K562 (cell line): ENCODE data around the gene YPEL2. TPM values are rescaled to one million over a fixed set of nuclear protein-coding genes. Genes with fewer than 3 reads are reported as not detected.

ENCODE experiments used
- ATAC-seq: fragments of 200-7000 bp; cut with Tn5 transposase; 3 replicates; pipeline ENCODE4 v1.9.1; 2020; ENCODE audit warnings: moderate library complexity
- BruUV-seq: library from RNA; stranded (reverse); fragments of 400-500 nt; replicated peaks from 2 replicates; lab custom pipeline; 2021; lab: Mats Ljungman, UMichigan
- CTCF ChIA-PET: fragments of 300-600 bp; formaldehyde crosslinking; extraction: SDS; loops from one replicate; lab custom pipeline; 2021; ENCODE audit warnings: low intra/inter-chr PET ratio; lab: Yijun Ruan, JAX
- POLR2A ChIA-PET: fragments of 300-600, 350-650 bp; sonication (Branson Sonifier 250); formaldehyde crosslinking; extraction: SDS; loops from one replicate; lab custom pipeline; 2021; ENCODE audit warnings: antibody characterized with exemption, inconsistent platforms; lab: Yijun Ruan, JAX
- DNase-seq, 4 experiments: peaks; one replicate each; pipeline versions ENCODE4 v3.0.0 to v3.0.0-alpha.2; 2011 to 2018; ENCODE audit warnings: low spot score in 3 of 4, mixed read lengths in 3 of 4; ENCODE audit errors: extremely low read depth in 1 of 4
- FAIRE-seq: peaks from 2 replicates; lab custom pipeline; 2011; peaks lifted over from hg19 to GRCh38; lab: Jason Lieb, UNC
- H2AFZ ChIP-seq: 2 replicates; pipeline ENCODE4 v1.6.0; 2011; ENCODE audit warnings: low read depth, low read length, control low read depth, inconsistent platforms
- H3K27ac ChIP-seq: fragments of 200-600 bp; 3 replicates; pipeline ENCODE4 v1.8.0; 2011; ENCODE audit warnings: low read depth, mild to moderate bottlenecking, control low read depth, inconsistent platforms, low read length, moderate library complexity, mixed read lengths; ENCODE audit errors: extremely low read depth
- H3K27me3 ChIP-seq, 2 experiments: fragments of 300-600 bp in 1 of 2; 2 replicates in 1 of 2; 3 replicates in 1 of 2; pipeline versions ENCODE4 v1.6.0 to v1.8.0; 2011; ENCODE audit warnings: inconsistent platforms in 2 of 2, low read length in 2 of 2, mild to moderate bottlenecking in 1 of 2, mixed read lengths in 1 of 2, moderate library complexity in 1 of 2; ENCODE audit not compliant: control insufficient read depth in 2 of 2, insufficient read depth in 2 of 2
- H3K36me3 ChIP-seq: fragments of 300-600 bp; 3 replicates; pipeline ENCODE4 v1.8.0; 2011; ENCODE audit warnings: mild to moderate bottlenecking, low read length, inconsistent platforms; ENCODE audit not compliant: control insufficient read depth, insufficient read depth
- H3K4me1 ChIP-seq, 2 experiments: fragments of 200-600 bp in 1 of 2; replicated peaks in 1 of 2; 2 replicates in 1 of 2; 3 replicates in 1 of 2; pipeline versions ENCODE4 v1.5.1 to v1.8.0; 2011; ENCODE audit warnings: inconsistent platforms in 2 of 2, low read length in 2 of 2, mild to moderate bottlenecking in 1 of 2, mixed read lengths in 1 of 2, moderate library complexity in 1 of 2; ENCODE audit not compliant: control insufficient read depth in 2 of 2, insufficient read depth in 2 of 2
- H3K4me2 ChIP-seq: 2 replicates; pipeline ENCODE4 v1.6.1; 2011; ENCODE audit warnings: low read length, control low read depth, inconsistent platforms, mixed read lengths; ENCODE audit not compliant: insufficient read depth
- H3K4me3 ChIP-seq: fragments of 200-600 bp; sonication (generic), shearing (Covaris generic); 2 replicates; pipeline ENCODE4 v1.5.1; 2016; ENCODE audit warnings: control low read depth, inconsistent platforms
- H3K79me2 ChIP-seq: fragments of 200-600 bp; 3 replicates; pipeline ENCODE4 v1.8.0; 2011; ENCODE audit warnings: low read length, inconsistent platforms; ENCODE audit not compliant: control insufficient read depth, insufficient read depth
- H3K9ac ChIP-seq, 2 experiments: 2 replicates each; pipeline versions ENCODE4 v1.6.0 to v1.6.1; 2011; ENCODE audit warnings: low read depth in 2 of 2, low read length in 2 of 2, control low read depth in 1 of 2, inconsistent platforms in 1 of 2, mild to moderate bottlenecking in 1 of 2, mixed read lengths in 1 of 2; ENCODE audit not compliant: insufficient read depth in 1 of 2
- H3K9me1 ChIP-seq: one replicate; pipeline ENCODE4 v1.6.0; 2011; ENCODE audit warnings: inconsistent platforms, mild to moderate bottlenecking, low read length, moderate library complexity; ENCODE audit not compliant: control insufficient read depth, insufficient read depth
- H3K9me3 ChIP-seq: replicated peaks from 2 replicates; pipeline ENCODE4 v1.5.1; 2011; ENCODE audit warnings: low read depth, low read length, inconsistent platforms; ENCODE audit not compliant: control insufficient read depth, insufficient read depth
- H4K20me1 ChIP-seq: replicated peaks from 2 replicates; pipeline ENCODE4 v1.6.1; 2011; ENCODE audit warnings: low read length, inconsistent platforms, mixed read lengths; ENCODE audit not compliant: control insufficient read depth, insufficient read depth
- CEBPB ChIP-seq: fragments of 450-650 bp; IDR thresholded peaks from 2 replicates; pipeline ENCODE4 v1.6.1; 2016; ENCODE audit warnings: missing genetic modification characterization, missing compliant biosample characterization
- CEBPG ChIP-seq, 3 experiments: fragments of 200-800 bp in 1 of 3; sonication (Bioruptor generic) in 1 of 3; sonication (generic) in 1 of 3; formaldehyde crosslinking in 1 of 3; IDR thresholded peaks in 2 of 3; conservative IDR thresholded peaks in 1 of 3; 2 replicates each; pipeline versions ENCODE4 v1.6.1 to v1.8.0; 2016 to 2022; ENCODE audit warnings: missing compliant biosample characterization in 2 of 3, missing genetic modification characterization in 2 of 3, mild to moderate bottlenecking in 1 of 3, missing genetic modification reagents in 1 of 3
- DPF2 ChIP-seq: fragments of 450-650 bp; IDR thresholded peaks from 2 replicates; pipeline ENCODE4 v1.6.1; 2016
- ELK3 ChIP-seq: fragments of 450-650 bp; formaldehyde crosslinking; IDR thresholded peaks from 2 replicates; pipeline ENCODE4 v1.4.0; 2020; ENCODE audit warnings: mild to moderate bottlenecking
- JUND ChIP-seq, 2 experiments: IDR thresholded peaks; 2 replicates in 1 of 2; 3 replicates in 1 of 2; pipeline ENCODE4 v1.6.1; 2011; ENCODE audit warnings: borderline replicate concordance in 2 of 2, low read depth in 2 of 2, low read length in 2 of 2, improper control_type of control experiment in 1 of 2, missing biosample characterization in 1 of 2, missing genetic modification characterization in 1 of 2, missing genetic modification reagents in 1 of 2
- MAFG ChIP-seq: fragments of 450-650 bp; conservative IDR thresholded peaks from 2 replicates; pipeline ENCODE4 v1.6.1; 2016; ENCODE audit warnings: missing genetic modification characterization, missing compliant biosample characterization
- MAX ChIP-seq: sonication (generic); formaldehyde crosslinking; IDR thresholded peaks from 2 replicates; pipeline ENCODE4 v1.9.0; 2022; ENCODE audit warnings: mild to moderate bottlenecking, missing genetic modification reagents
- WGBS: fragments of 100-300 bp; shearing (Covaris generic); methylation state at CpG from one replicate; pipeline ENCODE4 v1.1.6; 2016; ENCODE audit warnings: low coverage, mixed read lengths; ENCODE audit not compliant: insufficient coverage; ENCODE audit errors: missing lambda C conversion rate; 5-methylcytosine and 5-hydroxymethylcytosine counted together
- in situ Hi-C: fragments of 300-500 bp; cut with MboI; formaldehyde crosslinking; loops from 4 replicates; pipeline ENCODE4 v1.15.0; 2018; ENCODE audit warnings: inconsistent platforms, mixed read lengths
- intact Hi-C: fragments of 100-400 bp; cut with micrococcal nuclease; formaldehyde crosslinking; loops from 2 replicates; pipeline ENCODE4 v1.14.2; 2022
- polyA plus RNA-seq, 8 experiments: library from polyadenylated mRNA; depleted of rRNA in 4 of 8; stranded (reverse) in 5 of 8; unstranded in 3 of 8; fragments of >200 nt; fragmentation: Nextera tagmentation in 2 of 8; fragmentation: Illumina TruSeq in 1 of 8; extraction: Ambion mirVana in 2 of 8; extraction: Trizol in 1 of 8; gene quantifications; 2 replicates each; pipeline versions ENCODE4 v1.2.1 to v1.2.3, GENCODE V29; 2011 to 2014; ENCODE audit warnings: inconsistent platforms in 1 of 8, missing spikeins in 1 of 8
- total RNA-seq, 7 experiments: library from RNA; depleted of rRNA in 6 of 7; stranded (reverse); fragments of >200 nt in 6 of 7; fragmentation: Illumina TruSeq in 2 of 7; extraction: Trizol in 2 of 7; gene quantifications; 2 replicates each; pipeline versions ENCODE4 v1.2.1 to v1.2.3, GENCODE V29; 2011 to 2021; ENCODE audit warnings: low replicate concordance in 1 of 7

YPEL2 gene
- total and polyA plus RNA-seq, 9 of the 15 experiments (the other 6 are each of a cell fraction or from before 2014, with no cell fraction given) = 0.11 to 2.4 (median 0.47) TPM

GRCh38 chr17:59415397-59415796, 83.9 kb downstream of the YPEL2 start:
- Histone ChIP-seq H3K9me3 (no peaks in the 10 kb centered on the region), H3K9me1 (no peaks in the 10 kb centered on the region), H3K9ac (no peak overlapping the region), H4K20me1 (no peaks in the 10 kb centered on the region), H3K27ac (no peak overlapping the region), H3K4me1 (peaks cover 0 to 11% of the 10 kb centered on the region in 2 experiments; a peak in 2 of 5 replicates), H3K27me3 (peaks cover 16 to 45% of the 10 kb centered on the region in 2 experiments; a peak in 4 of 5 replicates), H3K4me3 (no peak overlapping the region), H2AFZ (peak overlapping the region; percentile 22; the same call in 1 of the 2 replicates), H3K36me3 (no peaks in the 10 kb centered on the region), H3K4me2 (peak overlapping the region; percentile 40; the same call in 1 of the 2 replicates), H3K79me2 (no peaks in the 10 kb centered on the region)
- FAIRE-seq (peak; percentile 32), ATAC-seq (peak; percentile 64; the same call in 2 of the 3 replicates), DNase-seq (peak in 1 of 4 experiments; percentile 16)
- in situ Hi-C loops (no loop called here), intact Hi-C loops (no loop called here)
- TF ChIP-seq CEBPG (CRISPR knock-in tag; IDR thresholded peaks at IDR 0.05) (no peak), CEBPG (tag; conservative IDR thresholded peaks at IDR 0.05 in 1 of 2, IDR thresholded peaks at IDR 0.05 in 1 of 2) (peak; percentile 58 to 79), MAX (peak; percentile 53), DPF2 (peak; percentile 31; the same call in 1 of the 2 replicates), CEBPB (tag) (peak; percentile 67), MAFG (tag) (no peak), JUND (IDR thresholded peaks at IDR 0.05; ENCODE audit: borderline replicate concordance, low read depth, low read length) (no peak), JUND (tag; IDR thresholded peaks at IDR 0.05; ENCODE audit: borderline replicate concordance, low read depth, low read length) (0 out of 3 replicates have a peak, but pooled peaks have one; percentile 3), ELK3 (CRISPR knock-in tag) (no peak)
- 9% methylated on average over 5 of the region's 5 CpGs for WGBS
- ChIA-PET CTCF (no interaction called here), POLR2A (interaction anchor here (0.5 to 1.6 kb wide), 5 partner anchors 9 to 206 kb away, joined by 3 to 9 read pairs (median 3); partner anchors contain the start of gene SMG8)
- no TSS peak for BruUV-seq
